Upper lobe of left lung (tissue), 6 donors: Measurements from ENCODE around the gene EDEM2. TPM values are rescaled to one million over a fixed set of nuclear protein-coding genes. Genes with fewer than 3 reads are reported as not detected.
"Not testable (repeated sequence)": the region's sequence is repeated elsewhere in the genome, so short reads cannot be mapped to it uniquely, and the experiment has no call there.

Experiments used
- ATAC-seq, 2 donors: fragments of 200-7000 bp; cut with Tn5 transposase; one replicate each; pipeline ENCODE4 v1.9.1; 2022; ENCODE audit warnings: mild to moderate bottlenecking in 2 of 2, moderate library complexity in 2 of 2; ENCODE audit not compliant: low FRiP score in 2 of 2
- DNase-seq, 2 donors: peaks; one replicate each; pipeline ENCODE4 v3.0.0-alpha.2; 2019 to 2020
- H3K27ac ChIP-seq, 4 donors: fragments of 200-600 bp; sonication (generic); one replicate each; pipeline ENCODE4 v1.5.1; 2016 to 2019
- H3K27me3 ChIP-seq, 4 donors: fragments of 200-600 bp; sonication (generic); one replicate each; pipeline ENCODE4 v1.5.1; 2017 to 2019
- H3K36me3 ChIP-seq, 4 donors: fragments of 200-600 bp; sonication (generic); one replicate each; pipeline ENCODE4 v1.5.1; 2016 to 2019
- H3K4me1 ChIP-seq, 4 donors: fragments of 200-600 bp; sonication (generic); one replicate each; pipeline ENCODE4 v1.5.1; 2018 to 2019
- H3K4me3 ChIP-seq, 4 donors: fragments of 200-600 bp; sonication (generic); one replicate each; pipeline ENCODE4 v1.5.1; 2017 to 2019; ENCODE audit warnings: mild to moderate bottlenecking in 2 of 4, moderate library complexity in 1 of 4
- H3K9me3 ChIP-seq, 4 donors: fragments of 200-600 bp; sonication (generic); one replicate each; pipeline ENCODE4 v1.5.1; 2018 to 2019
- EP300 ChIP-seq, 4 donors: sonication (generic); formaldehyde crosslinking; IDR thresholded peaks; one replicate each; pipeline ENCODE4 v1.5.1; 2017; ENCODE audit warnings: antibody characterized with exemption in 4 of 4, control low read depth in 2 of 4
- POLR2A ChIP-seq, 4 donors: fragments of 450-650 bp; IDR thresholded peaks; one replicate each; pipeline ENCODE4 v1.5.1; 2016 to 2017; ENCODE audit warnings: antibody characterized with exemption in 4 of 4, mild to moderate bottlenecking in 2 of 4
- POLR2AphosphoS5 ChIP-seq, 2 donors: sonication (generic); formaldehyde crosslinking; IDR thresholded peaks; one replicate each; pipeline ENCODE4 v1.5.1; 2017; ENCODE audit warnings: antibody characterized with exemption in 2 of 2
- WGBS, 2 donors: methylation state at CpG; one replicate each; pipeline ENCODE4 v1.1.5; 2017 to 2018; 5-methylcytosine and 5-hydroxymethylcytosine counted together
- total RNA-seq, 6 donors: library from RNA; depleted of rRNA in 4 of 6; stranded (reverse); fragments of >200 nt in 4 of 6; gene quantifications; one replicate each; pipeline versions ENCODE4 v1.1.0 to v1.2.1, GENCODE V29; 2016 to 2021
- TF ChIP-seq, protein P1 (sequence below), 6 experiments: fragments of 450-650 bp in 4 of 6; fragments of 200-600 bp in 2 of 6; sonication (generic) in 2 of 6; IDR thresholded peaks; one replicate each; pipeline ENCODE4 v1.5.1; 2016 to 2019; ENCODE audit warnings: antibody characterized with exemption in 6 of 6
- donor health status: DM: no; HTN: no; CAD: no; lungs with moderate emphysema.
- donor health status: DM: no; HTN: yes; CAD: no; lungs with severe emphysema.

EDEM2 gene
- total RNA-seq, 6 donors from 2014 or later: 22.0 to 46.2 (median 35.6) TPM

DNA sequence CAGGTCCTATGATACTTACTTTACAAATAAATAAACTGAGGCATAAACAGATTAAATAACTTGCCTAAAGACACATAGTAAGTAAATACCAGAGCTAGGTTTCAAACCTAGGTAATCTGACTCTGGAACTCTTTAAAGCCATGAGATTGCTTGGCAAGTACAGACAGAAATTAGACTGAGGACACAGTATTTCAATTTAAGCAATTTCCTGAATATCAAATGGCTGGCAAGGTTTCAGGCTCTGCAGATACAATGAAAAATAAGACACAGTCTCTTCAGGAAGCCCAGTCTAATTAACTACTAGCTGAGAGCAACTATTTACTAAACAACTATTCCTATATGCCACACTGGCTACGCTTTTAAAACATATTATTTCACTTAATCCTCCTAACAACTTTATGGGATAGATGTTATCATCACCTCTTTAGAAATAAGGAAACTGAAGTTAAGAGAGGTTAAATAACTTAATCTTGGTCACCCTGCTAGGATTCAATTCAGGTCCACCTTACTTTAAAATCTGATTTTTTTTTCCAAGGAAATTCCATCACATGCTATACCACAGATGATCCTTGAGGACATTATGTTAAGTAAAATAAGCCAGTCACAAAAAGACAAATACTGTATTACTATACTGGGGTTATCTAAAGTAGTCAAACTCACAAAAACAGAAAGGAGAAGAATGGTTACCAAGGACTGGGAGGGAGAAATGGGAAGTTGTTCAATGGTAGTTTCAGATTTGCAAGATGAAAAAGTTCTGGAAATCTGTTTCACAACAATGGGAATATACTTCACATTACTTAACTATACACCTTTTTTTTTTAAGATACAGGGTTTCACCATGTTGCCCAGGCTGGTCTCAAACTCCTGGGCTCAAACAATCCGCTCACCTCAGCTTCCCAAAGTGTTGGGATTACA, 58.6 kb downstream of the EDEM2 start:
- Histone ChIP-seq H3K27me3 (no peaks in the 10 kb centered on the region), H3K27ac (peak overlapping the region in 2 of 4 donors; percentile 43 to 49), H3K4me3 (no peak overlapping the region), H3K4me1 (peaks cover 41 to 68% (median 46%) of the 10 kb centered on the region in 4 donors), H3K9me3 (no peaks in the 10 kb centered on the region), H3K36me3 (peaks cover 0 to 10% (median 5%) of the 10 kb centered on the region in 4 donors)
- DNase-seq (no peak), ATAC-seq (no peak)
- no peak for TF ChIP-seq POLR2AphosphoS5 (IDR thresholded peaks at IDR 0.05)
- WGBS, 2 donors: 76 to 81% methylated on average over 2 of the region's 2 CpGs

DNA sequence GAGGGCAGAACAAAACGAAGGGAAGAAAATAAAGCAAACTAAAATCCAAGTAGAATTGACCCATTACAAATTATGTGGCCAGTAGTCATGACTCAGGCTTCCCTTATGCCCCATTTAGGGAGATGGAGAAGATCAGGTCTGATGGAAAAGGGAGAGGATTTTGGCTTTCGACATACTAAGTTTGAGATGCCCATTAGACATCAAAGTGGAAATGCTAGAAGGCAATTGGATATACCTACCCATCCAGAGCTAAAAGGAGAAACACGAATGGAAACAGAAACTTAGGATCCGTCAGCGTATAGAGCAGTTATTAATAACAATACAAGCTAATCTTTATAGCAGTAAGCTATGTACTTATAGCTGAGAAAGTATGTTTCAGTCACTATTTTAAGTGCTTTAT, 59.3 kb downstream of the EDEM2 start:
- H3K4me3 ChIP-seq: no peak overlapping the region
- peaks cover 0 to 10% (median 5%) of the 10 kb centered on the region in 4 donors for H3K36me3 ChIP-seq
- ATAC-seq (no peak), DNase-seq (no peak)
- TF ChIP-seq EP300 (IDR thresholded peaks at IDR 0.05) (no peak), POLR2AphosphoS5 (IDR thresholded peaks at IDR 0.05) (no peak), POLR2A (IDR thresholded peaks at IDR 0.05) (no peak)
- TF ChIP-seq, protein P1, sequence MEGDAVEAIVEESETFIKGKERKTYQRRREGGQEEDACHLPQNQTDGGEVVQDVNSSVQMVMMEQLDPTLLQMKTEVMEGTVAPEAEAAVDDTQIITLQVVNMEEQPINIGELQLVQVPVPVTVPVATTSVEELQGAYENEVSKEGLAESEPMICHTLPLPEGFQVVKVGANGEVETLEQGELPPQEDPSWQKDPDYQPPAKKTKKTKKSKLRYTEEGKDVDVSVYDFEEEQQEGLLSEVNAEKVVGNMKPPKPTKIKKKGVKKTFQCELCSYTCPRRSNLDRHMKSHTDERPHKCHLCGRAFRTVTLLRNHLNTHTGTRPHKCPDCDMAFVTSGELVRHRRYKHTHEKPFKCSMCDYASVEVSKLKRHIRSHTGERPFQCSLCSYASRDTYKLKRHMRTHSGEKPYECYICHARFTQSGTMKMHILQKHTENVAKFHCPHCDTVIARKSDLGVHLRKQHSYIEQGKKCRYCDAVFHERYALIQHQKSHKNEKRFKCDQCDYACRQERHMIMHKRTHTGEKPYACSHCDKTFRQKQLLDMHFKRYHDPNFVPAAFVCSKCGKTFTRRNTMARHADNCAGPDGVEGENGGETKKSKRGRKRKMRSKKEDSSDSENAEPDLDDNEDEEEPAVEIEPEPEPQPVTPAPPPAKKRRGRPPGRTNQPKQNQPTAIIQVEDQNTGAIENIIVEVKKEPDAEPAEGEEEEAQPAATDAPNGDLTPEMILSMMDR (IDR thresholded peaks at IDR 0.05): no peak
- H3K9me3 ChIP-seq: no peaks in the 10 kb centered on the region
- WGBS, 2 donors: 70 to 71% methylated on average over 5 of the region's 5 CpGs
- H3K27ac ChIP-seq: peak overlapping the region in 1 of 4 donors; percentile 49
- H3K27me3 ChIP-seq: no peaks in the 10 kb centered on the region
- H3K4me1 ChIP-seq: peaks cover 34 to 62% (median 40%) of the 10 kb centered on the region in 4 donors

DNA sequence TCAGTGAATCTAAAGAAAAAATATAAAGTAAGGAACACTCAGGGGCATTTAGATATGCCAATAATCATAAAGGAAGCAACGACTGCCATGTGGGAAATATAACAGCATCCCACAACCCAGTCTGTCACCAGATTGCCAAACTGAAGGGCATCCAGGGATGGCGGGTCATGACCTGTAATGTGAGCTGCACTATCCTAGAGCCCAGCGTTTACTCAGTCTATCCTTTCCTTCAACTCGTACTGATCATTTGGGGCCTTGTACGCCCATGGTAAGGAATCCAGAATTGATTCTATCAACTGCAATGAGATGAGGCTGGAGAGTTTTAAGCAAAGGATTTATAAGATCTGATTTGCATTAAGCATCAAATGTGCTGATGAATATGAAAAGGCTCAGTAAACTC, 59.8 kb downstream of the EDEM2 start:
- no peak for DNase-seq
- no peak for ATAC-seq
- 81 to 93% methylated on average over 5 of the region's 5 CpGs for WGBS, 2 donors
- H3K36me3 ChIP-seq: peaks cover 0 to 10% (median 5%) of the 10 kb centered on the region in 4 donors
- TF ChIP-seq, protein P1 (IDR thresholded peaks at IDR 0.05): no peak
- TF ChIP-seq POLR2A (IDR thresholded peaks at IDR 0.05): no peak
- no peak for TF ChIP-seq POLR2AphosphoS5 (IDR thresholded peaks at IDR 0.05)
- no peak for TF ChIP-seq EP300 (IDR thresholded peaks at IDR 0.05)
- no peaks in the 10 kb centered on the region for H3K27me3 ChIP-seq
- peaks cover 33 to 61% (median 42%) of the 10 kb centered on the region in 4 donors for H3K4me1 ChIP-seq
- no peaks in the 10 kb centered on the region for H3K9me3 ChIP-seq
- no peak overlapping the region for H3K4me3 ChIP-seq
- H3K27ac ChIP-seq: peak overlapping the region in 1 of 4 donors; percentile 49

DNA sequence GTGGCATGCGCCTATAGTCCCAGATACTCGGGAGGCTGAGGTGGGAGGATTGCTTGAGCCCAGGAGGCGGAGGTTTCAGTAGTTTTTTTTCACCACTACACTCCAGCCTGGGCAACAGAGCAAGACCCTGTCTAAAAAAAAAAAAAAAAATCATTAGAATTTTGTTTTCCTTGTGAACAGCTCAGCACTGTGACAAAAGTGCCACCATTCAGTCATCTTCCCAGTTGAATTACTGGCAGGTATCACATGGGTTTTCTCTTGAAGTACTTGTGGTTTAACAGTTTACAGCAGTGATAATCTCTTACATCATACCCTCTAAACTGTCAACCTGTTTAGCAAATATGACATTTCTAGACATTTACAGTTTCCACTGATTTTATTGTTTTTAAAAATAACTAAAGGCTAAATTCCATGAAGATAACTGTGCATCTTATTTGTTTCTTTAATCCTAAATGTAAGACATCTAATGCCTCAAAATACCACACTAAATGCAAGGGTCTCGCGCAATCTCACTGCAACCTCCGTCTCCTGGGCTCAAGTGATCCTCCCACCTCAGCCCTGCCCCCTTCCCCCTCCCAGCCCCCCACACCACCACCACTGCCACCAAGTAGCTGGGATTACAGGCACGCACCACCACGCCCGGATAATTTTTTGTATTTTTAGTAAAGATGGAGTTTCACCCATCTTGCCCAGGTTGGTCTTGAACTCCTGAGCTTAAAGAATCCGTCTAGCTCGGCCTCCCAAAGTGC, 61.5 kb downstream of the EDEM2 start:
- TF ChIP-seq POLR2A (IDR thresholded peaks at IDR 0.05) (no peak), POLR2AphosphoS5 (IDR thresholded peaks at IDR 0.05) (no peak), EP300 (IDR thresholded peaks at IDR 0.05) (no peak)
- TF ChIP-seq, protein P1 (IDR thresholded peaks at IDR 0.05): no peak
- 85 to 89% methylated on average over 11 of the region's 11 CpGs for WGBS, 2 donors
- H3K9me3 ChIP-seq: no peaks in the 10 kb centered on the region
- ATAC-seq: no peak
- H3K27ac ChIP-seq: peak overlapping the region in 1 of 4 donors; percentile 23
- H3K4me1 ChIP-seq: peaks cover 27 to 59% (median 40%) of the 10 kb centered on the region in 4 donors
- no peaks in the 10 kb centered on the region for H3K27me3 ChIP-seq
- no peak overlapping the region for H3K4me3 ChIP-seq
- no peak for DNase-seq
- H3K36me3 ChIP-seq: peaks cover 0 to 10% (median 5%) of the 10 kb centered on the region in 4 donors

DNA sequence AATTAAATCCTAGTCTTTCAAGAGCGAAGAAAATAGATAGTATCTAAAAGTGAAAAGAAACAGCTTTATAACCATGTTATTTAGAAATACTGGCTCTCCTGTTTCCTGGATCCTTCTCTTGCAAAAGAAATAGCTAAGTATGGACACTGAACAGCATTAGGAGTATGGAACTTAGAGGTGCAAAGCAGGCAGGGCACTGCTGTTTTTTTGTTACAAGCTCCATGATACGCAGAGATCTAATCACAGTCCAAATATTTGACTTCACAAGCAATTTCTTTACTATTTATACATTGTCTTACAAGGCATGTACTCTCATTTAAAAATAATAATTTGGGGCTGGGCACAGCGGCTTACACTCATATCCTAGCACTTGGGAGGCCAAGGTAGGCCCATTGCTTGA, 62.1 kb downstream of the EDEM2 start:
- TF ChIP-seq, protein P1 (IDR thresholded peaks at IDR 0.05): no peak
- TF ChIP-seq POLR2AphosphoS5 (IDR thresholded peaks at IDR 0.05) (no peak), EP300 (IDR thresholded peaks at IDR 0.05) (no peak), POLR2A (IDR thresholded peaks at IDR 0.05) (no peak)
- peaks cover 25 to 59% (median 40%) of the 10 kb centered on the region in 4 donors for H3K4me1 ChIP-seq
- no peak for ATAC-seq
- no peaks in the 10 kb centered on the region for H3K9me3 ChIP-seq
- peaks cover 0 to 10% (median 5%) of the 10 kb centered on the region in 4 donors for H3K36me3 ChIP-seq
- H3K4me3 ChIP-seq: no peak overlapping the region
- 87 to 89% methylated on average over 3 of the region's 3 CpGs for WGBS, 2 donors
- DNase-seq: no peak
- peak overlapping the region in 1 of 4 donors; percentile 23 for H3K27ac ChIP-seq
- no peaks in the 10 kb centered on the region for H3K27me3 ChIP-seq

DNA sequence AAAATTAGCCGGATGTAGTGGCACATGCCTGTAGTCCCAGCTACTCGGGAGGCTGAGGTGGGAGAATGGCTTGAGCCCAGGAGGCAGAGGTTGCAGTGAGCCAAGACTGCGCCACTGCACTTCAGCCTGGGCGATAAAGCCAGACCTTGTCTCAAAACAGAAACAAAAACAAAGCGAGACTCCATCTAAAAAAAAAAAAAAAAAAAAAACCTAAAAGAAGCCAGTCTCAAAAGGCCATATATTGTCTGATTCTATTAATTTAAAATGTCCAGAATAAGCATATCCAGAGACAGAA, 66.8 kb downstream of the EDEM2 start:
- not testable (repeated sequence) for H3K4me3 ChIP-seq, ATAC-seq, H3K27ac ChIP-seq, DNase-seq, H3K27me3 ChIP-seq, H3K9me3 ChIP-seq
- 58 to 75% methylated on average over 5 of the region's 5 CpGs for WGBS, 2 donors
- Histone ChIP-seq H3K36me3 (peaks cover 4 to 29% (median 14%) of the 10 kb centered on the region in 4 donors), H3K4me1 (peaks cover 0 to 40% (median 20%) of the 10 kb centered on the region in 4 donors)
